ENCODE measurements around the gene ELK3.

DNA sequence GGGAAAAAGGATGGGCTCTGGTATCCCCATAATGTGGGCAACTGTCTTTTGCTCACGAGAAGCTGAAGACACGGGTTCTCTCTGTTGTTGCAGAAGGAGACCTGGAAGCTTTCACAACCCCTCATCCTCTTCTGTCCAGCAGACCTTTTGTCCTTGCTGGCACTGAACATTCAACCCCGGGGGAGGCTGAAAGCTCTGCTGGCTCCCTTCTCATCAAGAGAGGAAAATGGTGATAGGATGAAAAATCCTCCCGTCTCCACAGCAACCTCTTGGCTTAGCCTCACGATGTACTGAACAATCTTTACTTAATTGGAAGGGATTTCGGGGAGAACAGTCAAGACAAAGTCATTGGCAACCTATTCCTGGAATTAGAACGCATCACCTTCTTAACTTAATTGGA, 39.0 kb downstream of the ELK3 start:
- TF ChIP-seq CTCF (IDR thresholded peaks at IDR 0.05), result no peak
- TF ChIP-seq POLR2A (IDR thresholded peaks at IDR 0.05), result no peak
- TF ChIP-seq POLR2AphosphoS5 (IDR thresholded peaks at IDR 0.05), result no peak
- TF ChIP-seq EP300 (IDR thresholded peaks at IDR 0.05), result no peak

Measured in stomach (tissue), 4 donors.